ENCODE data around the gene KANSL1.

Gene KANSL1

DNA sequence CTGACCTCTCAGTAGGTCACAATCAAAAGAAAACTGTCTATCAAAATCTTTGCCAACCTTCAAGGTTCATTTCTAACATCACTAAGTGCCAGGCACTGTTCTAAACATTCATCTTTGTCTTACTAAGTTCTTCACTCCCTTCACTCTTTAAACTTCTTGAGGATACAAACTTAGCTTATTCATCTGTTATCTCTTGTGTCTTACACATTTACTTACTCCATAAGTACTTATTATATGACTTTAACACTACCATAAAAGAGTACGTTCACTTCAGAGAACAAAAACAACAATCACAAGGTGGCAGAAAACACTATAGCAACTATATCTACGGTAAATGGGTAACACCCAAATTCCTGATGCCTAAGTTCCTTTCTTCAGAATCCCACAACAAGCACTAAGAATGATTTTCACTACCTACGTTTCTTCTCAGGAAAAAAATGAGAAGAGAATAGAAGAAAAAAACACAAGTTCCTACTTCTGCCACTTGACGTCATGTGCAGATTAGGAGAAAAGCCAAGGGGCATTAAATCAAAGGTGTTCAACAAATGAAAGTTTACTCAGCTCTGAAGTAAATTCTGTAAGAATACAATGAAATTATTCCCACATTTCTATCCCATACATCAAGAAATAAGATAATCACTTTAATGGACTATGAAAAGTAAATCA lies 29.2 kb downstream of the KANSL1 start:
- Histone ChIP-seq H3K4me3 (ENCODE audit: low read length) (no peak overlapping the region), H3K9ac (ENCODE audit: low read depth, low read length) (no peak overlapping the region), H3K4me1 (ENCODE audit: insufficient read depth, low read length) (peaks cover 8% of the 10 kb centered on the region; the same call in 1 of the 2 replicates), H3K27me3 (ENCODE audit: insufficient read depth, low read length) (no peaks in the 10 kb centered on the region), H3K27ac (ENCODE audit: low read length) (no peak overlapping the region), H3K36me3 (ENCODE audit: insufficient read depth, low read depth, low read length) (peaks cover 12% of the 10 kb centered on the region), H3K9me3 (ENCODE audit: insufficient read depth, low read depth, low read length) (no peaks in the 10 kb centered on the region)

DNA sequence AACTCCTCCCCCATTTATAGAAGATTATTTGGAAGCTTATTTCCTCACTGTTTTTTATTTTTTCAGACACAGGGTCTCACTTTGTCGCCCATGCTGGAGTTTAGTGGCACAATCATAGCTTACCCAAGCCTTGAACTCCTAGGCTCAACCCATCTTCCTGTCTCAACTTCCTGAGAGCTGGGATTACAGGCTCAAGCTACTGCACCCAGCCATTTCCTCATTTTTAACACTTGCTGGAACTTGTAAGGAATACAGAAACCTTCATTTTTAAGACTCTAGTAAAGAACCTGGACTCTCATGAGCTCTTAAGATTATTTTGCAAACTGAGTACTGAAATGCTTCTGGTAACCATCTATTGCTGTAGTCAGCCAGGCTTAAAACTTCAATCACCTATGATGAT lies 29.9 kb downstream of the KANSL1 start:
- Histone ChIP-seq H3K36me3 (ENCODE audit: insufficient read depth, low read depth, low read length) (peaks cover 4% of the 10 kb centered on the region; the same call in 1 of the 2 replicates), H3K9me3 (ENCODE audit: insufficient read depth, low read depth, low read length) (no peaks in the 10 kb centered on the region), H3K27me3 (ENCODE audit: insufficient read depth, low read length) (no peaks in the 10 kb centered on the region), H3K4me3 (ENCODE audit: low read length) (no peak overlapping the region), H3K9ac (ENCODE audit: low read depth, low read length) (no peak overlapping the region), H3K4me1 (ENCODE audit: insufficient read depth, low read length) (peaks cover 8% of the 10 kb centered on the region; the same call in 1 of the 2 replicates), H3K27ac (ENCODE audit: low read length) (no peak overlapping the region)

DNA sequence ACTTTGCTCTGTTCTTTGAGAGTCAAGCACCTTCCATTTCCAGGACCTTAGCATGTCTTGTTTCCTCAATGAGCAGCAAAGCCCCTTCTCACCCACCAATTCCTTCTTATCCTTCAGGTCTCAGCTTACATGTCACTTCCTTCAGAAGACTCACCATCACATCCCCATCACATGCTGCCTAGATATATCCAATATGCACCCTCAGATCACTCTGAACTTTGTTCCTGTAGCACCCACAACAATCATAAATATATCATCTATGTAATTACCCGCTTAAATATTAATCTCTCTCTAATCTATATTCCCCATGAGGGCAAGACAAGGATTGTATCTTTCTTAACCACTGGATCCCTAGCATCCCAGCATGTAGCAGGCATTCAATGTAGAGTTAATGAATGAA lies 30.4 kb downstream of the KANSL1 start:
- Histone ChIP-seq H3K27ac (ENCODE audit: low read length) (no peak overlapping the region), H3K4me1 (ENCODE audit: insufficient read depth, low read length) (peaks cover 8% of the 10 kb centered on the region), H3K36me3 (ENCODE audit: insufficient read depth, low read depth, low read length) (peaks cover 3% of the 10 kb centered on the region; the same call in 1 of the 2 replicates), H3K9me3 (ENCODE audit: insufficient read depth, low read depth, low read length) (no peaks in the 10 kb centered on the region), H3K4me3 (ENCODE audit: low read length) (no peak overlapping the region), H3K9ac (ENCODE audit: low read depth, low read length) (no peak overlapping the region), H3K27me3 (ENCODE audit: insufficient read depth, low read length) (no peaks in the 10 kb centered on the region)

DNA sequence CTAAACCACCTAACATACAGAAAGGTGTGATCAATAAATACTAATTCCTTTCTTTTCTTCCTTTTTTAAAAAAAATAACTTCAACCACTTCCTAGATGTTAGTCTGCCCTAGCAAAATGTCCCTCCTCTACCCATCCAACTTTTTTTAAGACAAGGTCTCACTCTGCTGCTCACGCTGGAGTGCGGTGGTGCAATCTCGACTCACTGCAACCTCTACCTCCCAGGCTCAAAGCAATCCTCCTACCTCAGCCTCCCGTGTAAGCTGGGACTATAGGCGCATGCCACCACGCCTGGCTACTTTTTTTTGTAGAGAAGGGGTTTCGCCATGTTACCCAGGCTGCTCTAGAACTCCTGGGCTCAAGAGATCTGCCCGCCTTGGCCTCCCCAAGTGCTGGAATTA lies 33.1 kb downstream of the KANSL1 start:
- Histone ChIP-seq H3K36me3 (ENCODE audit: insufficient read depth, low read depth, low read length) (no peaks in the 10 kb centered on the region), H3K27ac (ENCODE audit: low read length) (no peak overlapping the region), H3K27me3 (ENCODE audit: insufficient read depth, low read length) (no peaks in the 10 kb centered on the region), H3K9me3 (ENCODE audit: insufficient read depth, low read depth, low read length) (no peaks in the 10 kb centered on the region), H3K4me3 (ENCODE audit: low read length) (no peak overlapping the region), H3K9ac (ENCODE audit: low read depth, low read length) (no peak overlapping the region), H3K4me1 (ENCODE audit: insufficient read depth, low read length) (peaks cover 8% of the 10 kb centered on the region)

DNA sequence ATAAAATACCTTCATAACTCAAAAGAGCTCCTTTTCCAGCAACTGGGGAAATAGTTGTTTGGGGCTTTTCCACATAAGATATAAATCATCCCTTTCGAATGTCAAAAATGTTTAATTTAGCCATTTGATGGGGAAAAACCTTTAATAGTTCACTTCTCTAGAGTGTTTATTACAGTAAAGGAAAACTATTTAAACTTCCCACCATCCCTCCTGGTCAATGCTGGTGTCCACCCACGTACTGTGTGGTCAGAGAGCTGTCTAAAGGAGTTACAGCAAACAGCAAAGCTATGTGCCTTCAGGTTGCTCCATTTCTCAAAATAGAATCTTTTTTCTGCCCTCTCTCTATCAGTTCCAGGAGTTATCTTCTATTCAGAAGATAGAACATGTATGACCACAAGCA lies 33.5 kb downstream of the KANSL1 start:
- no peaks in the 10 kb centered on the region for H3K9me3 ChIP-seq (ENCODE audit: insufficient read depth, low read depth, low read length)
- no peak overlapping the region for H3K27ac ChIP-seq (ENCODE audit: low read length)
- H3K27me3 ChIP-seq (ENCODE audit: insufficient read depth, low read length), result no peaks in the 10 kb centered on the region
- H3K4me3 ChIP-seq (ENCODE audit: low read length), result no peak overlapping the region
- H3K36me3 ChIP-seq (ENCODE audit: insufficient read depth, low read depth, low read length), result no peaks in the 10 kb centered on the region
- H3K4me1 ChIP-seq (ENCODE audit: insufficient read depth, low read length), result peaks cover 9% of the 10 kb centered on the region
- no peak overlapping the region for H3K9ac ChIP-seq (ENCODE audit: low read depth, low read length)

DNA sequence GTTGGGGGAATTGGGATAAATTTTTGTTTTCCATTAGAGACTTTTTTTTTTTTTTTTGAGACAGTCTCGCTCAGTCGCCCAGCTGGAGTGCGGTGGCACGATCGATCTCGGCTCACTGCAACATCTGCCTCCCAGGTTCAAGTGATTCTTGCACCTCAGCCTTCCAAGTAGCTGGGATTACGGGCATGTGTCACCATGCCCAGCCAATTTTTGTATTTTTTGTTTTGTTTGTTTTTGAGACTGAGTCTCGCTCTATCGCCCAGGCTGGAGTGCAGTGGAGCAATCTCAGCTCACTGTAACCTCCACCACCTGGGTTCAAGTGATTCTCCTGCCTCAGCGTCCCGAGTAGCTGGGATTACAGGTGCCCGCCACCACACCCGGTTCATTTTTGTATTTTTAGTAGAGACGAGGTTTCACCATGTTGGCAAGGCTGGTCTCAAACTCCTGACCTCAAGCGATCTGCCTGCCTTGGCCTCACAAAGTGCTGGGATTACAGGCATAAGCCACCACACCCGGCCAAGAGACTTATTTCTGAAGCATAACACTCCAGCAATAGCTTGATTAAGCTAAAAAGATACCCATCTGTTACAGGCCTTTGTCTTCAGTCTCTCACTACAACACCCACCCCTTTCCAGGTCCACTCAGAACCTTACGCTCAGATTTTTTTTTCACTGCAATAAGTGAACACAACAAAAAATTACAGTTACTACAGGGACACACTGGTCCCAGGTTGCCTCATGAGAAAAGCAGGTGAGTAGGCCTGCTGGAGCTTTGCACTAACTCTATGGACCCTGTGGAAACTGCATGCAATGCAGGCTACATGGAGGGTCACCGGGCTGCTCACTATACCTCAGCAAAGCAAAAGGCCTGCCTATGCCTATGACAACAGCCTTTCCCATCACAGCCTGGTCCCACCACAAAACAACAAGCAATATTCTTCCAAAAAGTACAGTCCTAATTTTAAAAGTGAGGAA lies 34.6 kb downstream of the KANSL1 start:
- H3K36me3 ChIP-seq (ENCODE audit: insufficient read depth, low read depth, low read length), result no peaks in the 10 kb centered on the region
- peaks cover 15% of the 10 kb centered on the region for H3K4me1 ChIP-seq (ENCODE audit: insufficient read depth, low read length)
- no peak overlapping the region for H3K4me3 ChIP-seq (ENCODE audit: low read length)
- H3K27me3 ChIP-seq (ENCODE audit: insufficient read depth, low read length), result no peaks in the 10 kb centered on the region
- no peaks in the 10 kb centered on the region for H3K9me3 ChIP-seq (ENCODE audit: insufficient read depth, low read depth, low read length)
- H3K27ac ChIP-seq (ENCODE audit: low read length), result no peak overlapping the region
- no peak overlapping the region for H3K9ac ChIP-seq (ENCODE audit: low read depth, low read length)

DNA sequence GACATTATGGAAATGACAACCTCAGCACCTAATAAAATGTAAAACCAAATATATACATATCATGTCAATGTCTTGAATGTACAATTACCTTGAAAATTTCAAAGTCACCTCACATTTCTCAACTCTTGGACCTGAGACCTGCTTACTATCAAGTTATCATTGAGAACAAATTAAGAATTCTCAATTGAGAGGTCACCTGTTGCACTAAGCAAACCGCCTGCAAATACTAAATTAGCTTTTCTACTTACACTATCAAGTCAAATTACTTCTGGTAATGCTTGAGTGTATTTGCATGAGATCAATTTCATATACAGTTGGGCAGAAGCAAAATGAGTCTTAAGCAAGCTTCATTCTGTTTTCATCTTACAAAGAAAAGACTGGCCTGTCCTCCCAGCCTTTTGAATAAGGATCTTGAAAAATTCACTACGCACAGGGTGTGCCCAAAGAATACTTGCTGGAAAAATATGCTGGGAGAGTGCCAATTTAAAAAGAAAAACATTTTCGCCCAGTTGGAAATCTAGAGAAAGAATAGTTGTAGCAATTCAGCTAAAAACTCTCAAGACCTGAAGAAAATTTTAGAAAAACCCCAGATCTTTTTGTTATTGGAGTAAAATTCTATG lies 35.7 kb downstream of the KANSL1 start:
- Histone ChIP-seq H3K4me1 (ENCODE audit: insufficient read depth, low read length) (peaks cover 22% of the 10 kb centered on the region), H3K36me3 (ENCODE audit: insufficient read depth, low read depth, low read length) (no peaks in the 10 kb centered on the region), H3K4me3 (ENCODE audit: low read length) (no peak overlapping the region), H3K27ac (ENCODE audit: low read length) (no peak overlapping the region), H3K27me3 (ENCODE audit: insufficient read depth, low read length) (no peaks in the 10 kb centered on the region), H3K9me3 (ENCODE audit: insufficient read depth, low read depth, low read length) (no peaks in the 10 kb centered on the region), H3K9ac (ENCODE audit: low read depth, low read length) (no peak overlapping the region)

DNA sequence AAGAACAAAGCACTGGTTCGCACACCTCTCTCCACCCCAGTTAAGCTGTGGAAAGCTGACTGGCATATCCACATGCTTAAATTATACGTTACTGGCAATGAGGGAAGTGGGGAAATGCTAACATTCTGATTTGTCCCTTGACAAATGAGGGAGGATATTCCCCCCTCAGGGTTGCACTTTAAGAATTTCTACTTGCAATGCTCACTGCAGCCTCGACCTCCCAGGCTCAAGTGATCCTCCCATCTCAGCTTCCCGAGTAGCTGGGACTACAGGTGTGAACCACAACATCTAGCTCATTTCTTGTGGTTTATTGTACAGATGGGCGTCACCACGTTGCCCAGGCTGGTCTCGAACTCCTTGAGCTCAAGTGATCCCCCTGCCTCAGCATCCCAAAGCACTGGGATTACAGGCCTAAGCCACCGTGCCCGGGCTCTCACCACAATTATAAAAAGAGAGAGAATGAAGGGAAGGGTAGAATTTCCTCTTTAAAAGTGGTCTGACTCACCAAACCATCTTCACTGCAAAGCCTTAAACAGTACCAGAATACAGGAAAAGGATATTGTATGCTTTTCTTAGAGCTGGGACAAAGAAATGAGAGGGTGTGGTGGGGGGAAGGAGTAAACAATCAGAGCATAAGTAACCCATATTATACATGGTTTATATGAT lies 38.9 kb downstream of the KANSL1 start:
- no peaks in the 10 kb centered on the region for H3K9me3 ChIP-seq (ENCODE audit: insufficient read depth, low read depth, low read length)
- peaks cover 19% of the 10 kb centered on the region; the same call in 1 of the 2 replicates for H3K4me1 ChIP-seq (ENCODE audit: insufficient read depth, low read length)
- no peak overlapping the region for H3K4me3 ChIP-seq (ENCODE audit: low read length)
- no peaks in the 10 kb centered on the region for H3K27me3 ChIP-seq (ENCODE audit: insufficient read depth, low read length)
- H3K27ac ChIP-seq (ENCODE audit: low read length), result no peak overlapping the region
- no peak overlapping the region for H3K9ac ChIP-seq (ENCODE audit: low read depth, low read length)
- H3K36me3 ChIP-seq (ENCODE audit: insufficient read depth, low read depth, low read length), result no peaks in the 10 kb centered on the region

DNA sequence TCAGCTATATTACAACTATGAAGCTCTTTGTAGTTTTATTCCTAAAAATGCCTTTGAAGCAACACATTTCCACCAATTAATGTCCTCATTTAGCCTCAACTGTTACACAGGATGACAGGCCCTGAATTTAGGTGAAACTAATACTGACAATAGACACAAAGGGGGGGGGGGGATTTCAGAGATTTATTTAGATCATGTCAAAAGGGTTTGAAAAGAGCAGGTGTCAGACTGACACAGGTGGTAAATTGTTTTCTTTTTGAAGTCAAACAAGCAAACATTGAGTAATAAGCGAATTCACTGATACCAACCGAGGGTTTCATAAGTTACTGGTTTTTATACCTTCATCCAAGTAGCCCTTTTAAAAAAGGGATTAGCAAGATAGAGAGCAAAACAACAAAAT lies 40.8 kb downstream of the KANSL1 start:
- Histone ChIP-seq H3K4me3 (ENCODE audit: low read length) (no peak overlapping the region), H3K9me3 (ENCODE audit: insufficient read depth, low read depth, low read length) (no peaks in the 10 kb centered on the region), H3K36me3 (ENCODE audit: insufficient read depth, low read depth, low read length) (no peaks in the 10 kb centered on the region), H3K27ac (ENCODE audit: low read length) (no peak overlapping the region), H3K4me1 (ENCODE audit: insufficient read depth, low read length) (peaks cover 19% of the 10 kb centered on the region; the same call in 1 of the 2 replicates), H3K27me3 (ENCODE audit: insufficient read depth, low read length) (no peaks in the 10 kb centered on the region), H3K9ac (ENCODE audit: low read depth, low read length) (no peak overlapping the region)

DNA sequence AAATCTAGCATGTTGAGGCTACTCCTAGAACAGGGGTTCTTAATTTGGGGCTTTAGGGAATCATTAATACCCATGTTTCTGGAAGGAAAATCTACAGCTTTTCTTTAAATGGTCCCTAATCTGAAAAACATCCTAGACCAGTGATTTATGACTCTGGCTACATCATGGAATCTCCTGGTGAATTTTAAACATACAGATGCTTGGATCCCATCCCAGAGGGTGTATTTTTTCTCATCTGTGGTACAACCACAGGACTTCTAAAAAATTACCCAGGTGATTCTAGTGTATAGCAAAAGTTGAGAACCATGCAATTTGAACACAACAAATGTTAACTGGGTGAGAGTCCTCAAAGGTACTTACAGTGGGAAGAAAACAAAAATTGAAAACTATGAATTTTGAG lies 41.5 kb downstream of the KANSL1 start:
- Histone ChIP-seq H3K27ac (ENCODE audit: low read length) (no peak overlapping the region), H3K4me1 (ENCODE audit: insufficient read depth, low read length) (peaks cover 19% of the 10 kb centered on the region; the same call in 1 of the 2 replicates), H3K36me3 (ENCODE audit: insufficient read depth, low read depth, low read length) (no peaks in the 10 kb centered on the region), H3K27me3 (ENCODE audit: insufficient read depth, low read length) (no peaks in the 10 kb centered on the region), H3K4me3 (ENCODE audit: low read length) (no peak overlapping the region), H3K9me3 (ENCODE audit: insufficient read depth, low read depth, low read length) (no peaks in the 10 kb centered on the region), H3K9ac (ENCODE audit: low read depth, low read length) (no peak overlapping the region)

DNA sequence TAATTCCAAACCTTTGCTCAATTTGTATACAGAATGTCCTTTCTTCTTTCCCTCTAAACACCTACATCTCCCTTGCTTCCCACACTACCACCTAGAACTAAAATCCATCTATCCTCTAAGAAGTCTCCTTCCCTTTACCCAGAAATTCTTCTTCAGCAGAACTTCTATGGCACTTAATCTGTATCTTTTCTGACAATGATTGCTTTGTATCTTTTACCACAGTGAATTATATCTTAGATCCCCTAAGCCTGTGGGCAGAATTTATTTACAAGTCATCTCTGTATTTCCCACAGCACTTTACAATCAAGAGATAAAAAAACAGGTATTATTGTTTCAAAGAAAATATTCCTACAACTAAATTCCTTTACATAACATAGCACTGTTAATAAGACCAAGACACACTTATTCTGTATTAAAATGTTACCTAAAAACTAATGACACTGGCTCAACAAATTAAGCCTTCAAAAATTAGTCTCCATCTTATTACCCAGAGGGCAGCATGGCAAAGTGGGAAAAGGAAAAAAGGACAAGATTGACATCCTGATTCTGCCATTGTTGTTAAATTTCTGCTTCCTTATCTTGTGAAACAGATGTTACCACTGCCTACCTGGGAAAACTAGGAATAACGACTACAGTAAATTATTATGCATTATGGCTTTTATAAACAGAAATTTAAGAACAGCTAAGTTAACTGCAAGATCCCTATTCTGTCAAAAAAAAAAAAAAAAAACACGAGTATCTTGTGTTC lies 42.8 kb downstream of the KANSL1 start:
- no peaks in the 10 kb centered on the region for H3K9me3 ChIP-seq (ENCODE audit: insufficient read depth, low read depth, low read length)
- H3K4me3 ChIP-seq (ENCODE audit: low read length), result no peak overlapping the region
- no peak overlapping the region for H3K27ac ChIP-seq (ENCODE audit: low read length)
- H3K9ac ChIP-seq (ENCODE audit: low read depth, low read length), result no peak overlapping the region
- no peaks in the 10 kb centered on the region for H3K36me3 ChIP-seq (ENCODE audit: insufficient read depth, low read depth, low read length)
- H3K4me1 ChIP-seq (ENCODE audit: insufficient read depth, low read length), result peaks cover 25% of the 10 kb centered on the region; the same call in 1 of the 2 replicates
- H3K27me3 ChIP-seq (ENCODE audit: insufficient read depth, low read length), result no peaks in the 10 kb centered on the region

All from iPS-20b (cell line).